Small intestine (tissue), 7 donors: Measurements from ENCODE around the gene PIGU. TPM values are rescaled to one million over a fixed set of nuclear protein-coding genes. Genes with fewer than 3 reads are reported as not detected.
A peak's percentile ranks its signal among the peaks of the same experiment; 100 is the strongest.
"Not testable (repeated sequence)": the region's sequence is repeated elsewhere in the genome, so short reads cannot be mapped to it uniquely, and the experiment has no call there.

Experiments
- DNase-seq, 2 donors: peaks; one replicate each; pipeline versions ENCODE4 v3.0.0 to v3.0.0-alpha.2; 2013
- FAIRE-seq: peaks from 2 replicates; lab custom pipeline; 2012; peaks lifted over from hg19 to GRCh38; lab: Jason Lieb, UNC
- H3K27ac ChIP-seq, 3 donors: one replicate each; pipeline ENCODE4 v1.5.1; 2013; ENCODE audit warnings: low read length in 2 of 3, mild to moderate bottlenecking in 2 of 3, control low read depth in 1 of 3, inconsistent platforms in 1 of 3, low read depth in 1 of 3, moderate library complexity in 1 of 3
- H3K27me3 ChIP-seq, 3 donors: one replicate each; pipeline ENCODE4 v1.6.1; 2013; ENCODE audit warnings: low read length in 3 of 3, inconsistent platforms in 1 of 3; ENCODE audit not compliant: control insufficient read depth in 3 of 3, insufficient read depth in 3 of 3
- H3K36me3 ChIP-seq, 3 donors: one replicate each; pipeline ENCODE4 v1.6.1; 2013; ENCODE audit warnings: low read length in 3 of 3, inconsistent platforms in 1 of 3, low read depth in 1 of 3, mild to moderate bottlenecking in 1 of 3, moderate library complexity in 1 of 3; ENCODE audit not compliant: control insufficient read depth in 3 of 3, insufficient read depth in 2 of 3
- H3K4me1 ChIP-seq, 3 donors: one replicate each; pipeline ENCODE4 v1.6.1; 2013; ENCODE audit warnings: low read length in 2 of 3, inconsistent platforms in 1 of 3, low read depth in 1 of 3, mild to moderate bottlenecking in 1 of 3, moderate library complexity in 1 of 3; ENCODE audit not compliant: control insufficient read depth in 3 of 3, insufficient read depth in 2 of 3
- H3K4me3 ChIP-seq, 3 donors: one replicate each; pipeline ENCODE4 v1.5.1; 2013; ENCODE audit warnings: low read length in 3 of 3, control low read depth in 1 of 3, inconsistent platforms in 1 of 3, low read depth in 1 of 3, mild to moderate bottlenecking in 1 of 3, moderate library complexity in 1 of 3
- H3K9me3 ChIP-seq, 2 donors: one replicate each; pipeline ENCODE4 v1.6.1; 2013; ENCODE audit warnings: low read depth in 1 of 2, low read length in 1 of 2; ENCODE audit not compliant: control insufficient read depth in 2 of 2, insufficient read depth in 1 of 2
- WGBS, 3 donors: extraction: QIAGEN DNeasy Blood & Tissue Kit; methylation state at CpG; one replicate each; pipeline ENCODE4 v1.1.7; 2013; 5-methylcytosine and 5-hydroxymethylcytosine counted together
- polyA plus RNA-seq, 4 donors: library from polyadenylated mRNA; stranded (reverse) in 3 of 4; unstranded in 1 of 4; fragments of 200-250 nt in 3 of 4; fragments of 120-200 nt in 1 of 4; gene quantifications; one replicate each; pipeline versions ENCODE4 v1.2.1 to v1.2.3, GENCODE V29; 2013
- donor health status: healthy with polysubstance abuse.
- donor health status: control.
- donor health status: control.
- donor health status: Bipolar disorder and iron deficiency.
- donor health status: healthy.

Gene PIGU
- polyA plus RNA-seq, 4 donors = 4.9 to 34.3 (median 16.2) TPM

DNA sequence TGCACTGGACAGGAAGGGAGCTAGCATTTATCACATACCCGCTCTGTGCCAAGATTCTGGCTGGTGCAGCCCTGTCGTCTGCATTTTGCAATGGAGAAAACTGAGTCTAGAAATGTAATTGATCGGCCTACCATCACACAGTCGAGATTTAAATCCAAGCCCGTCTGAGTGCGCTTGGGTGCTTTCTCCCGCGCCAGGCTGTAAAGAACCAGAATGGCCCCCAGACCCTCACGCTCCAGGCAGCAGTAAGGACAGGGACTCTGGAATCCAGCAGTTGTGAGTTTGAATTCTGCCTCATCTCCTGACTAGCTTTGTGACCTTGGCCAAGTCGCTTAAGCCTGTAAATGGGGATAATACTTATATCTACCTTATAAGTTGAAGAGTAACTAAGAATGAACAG, 149.9 kb downstream of the PIGU start:
- Histone ChIP-seq H3K4me1 (peaks cover 3 to 32% (median 10%) of the 10 kb centered on the region in 3 donors), H3K36me3 (peaks cover 11 to 72% (median 15%) of the 10 kb centered on the region in 3 donors), H3K9me3 (no peaks in the 10 kb centered on the region), H3K4me3 (no peak overlapping the region), H3K27ac (peak overlapping the region in 2 of 3 donors; percentile 82 to 85), H3K27me3 (no peaks in the 10 kb centered on the region)
- no peak for FAIRE-seq
- WGBS, 3 donors = 83 to 91% (median 84%) methylated on average over 10 of the region's 10 CpGs
- DNase-seq = no peak

GRCh38 chr20:34526466-34526865, 150.4 kb downstream of the PIGU start:
- Histone ChIP-seq H3K4me3 (no peak overlapping the region), H3K36me3 (peaks cover 11 to 72% (median 13%) of the 10 kb centered on the region in 3 donors)

DNA sequence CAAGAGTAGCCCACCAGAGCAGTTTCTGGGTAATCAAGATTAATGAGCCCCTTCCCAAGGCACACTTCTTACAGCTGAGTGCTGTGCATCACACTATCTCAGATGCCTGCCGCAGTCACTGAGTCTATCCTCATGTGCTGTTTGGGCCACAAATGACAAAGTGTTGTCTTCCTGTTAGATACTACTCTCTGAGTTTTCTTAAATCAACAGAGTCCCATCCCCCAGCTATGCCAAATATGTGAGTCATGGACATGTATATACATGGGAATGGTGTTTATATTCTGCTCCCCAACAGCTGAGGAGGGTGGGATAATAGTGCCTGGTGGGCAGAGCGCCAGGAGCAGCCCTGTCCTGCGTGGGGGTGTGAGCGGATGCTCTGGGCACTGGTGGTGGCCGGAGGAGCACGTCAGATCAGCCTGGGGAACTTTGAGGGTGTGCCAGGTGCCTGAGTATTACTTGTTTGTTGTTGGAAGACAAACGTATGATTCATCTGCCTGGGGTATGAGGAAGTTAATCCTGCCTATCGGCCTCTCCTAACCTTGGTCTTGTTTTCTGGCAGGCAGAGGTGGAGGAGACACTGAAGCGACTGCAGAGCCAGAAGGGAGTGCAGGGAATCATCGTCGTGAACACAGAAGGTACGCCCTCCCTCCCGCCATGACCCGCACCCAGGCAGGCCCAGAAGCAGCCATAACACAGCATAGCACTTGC, 151.0 kb downstream of the PIGU start:
- peaks cover 3 to 33% (median 9%) of the 10 kb centered on the region in 3 donors for H3K4me1 ChIP-seq
- H3K9me3 ChIP-seq = no peaks in the 10 kb centered on the region
- H3K4me3 ChIP-seq = no peak overlapping the region
- peaks cover 10 to 68% (median 13%) of the 10 kb centered on the region in 3 donors for H3K36me3 ChIP-seq
- no peak for FAIRE-seq
- no peaks in the 10 kb centered on the region for H3K27me3 ChIP-seq
- peak overlapping the region; percentile 73 to 85 (median 82) for H3K27ac ChIP-seq
- peak; percentile 84 to 96 for DNase-seq
- whole genome bisulfite sequencing, 3 donors = 15 to 44% (median 33%) methylated on average over 14 of the region's 14 CpGs

More at GRCh38 chr20:34526466-34526865, 150.4 kb downstream of the PIGU start:
- no peak for FAIRE-seq
- WGBS, 3 donors = 49 to 66% (median 63%) methylated on average over 5 of the region's 5 CpGs
- Histone ChIP-seq H3K9me3 (no peaks in the 10 kb centered on the region), H3K27me3 (no peaks in the 10 kb centered on the region), H3K27ac (peak overlapping the region; percentile 73 to 85 (median 82)), H3K4me1 (peaks cover 3 to 33% (median 10%) of the 10 kb centered on the region in 3 donors)
- DNase-seq = no peak

- Histone ChIP-seq H3K9me3 (no peaks in the 10 kb centered on the region), H3K36me3 (peaks cover 6 to 62% (median 13%) of the 10 kb centered on the region in 3 donors), H3K4me3 (no peak overlapping the region), H3K27me3 (no peaks in the 10 kb centered on the region), H3K27ac (peak overlapping the region; percentile 73 to 85 (median 82)), H3K4me1 (peaks cover 3 to 33% (median 7%) of the 10 kb centered on the region in 3 donors)
- DNase-seq (no peak), FAIRE-seq (no peak)
- 75 to 82% (median 80%) methylated on average over 7 of the region's 7 CpGs for WGBS, 3 donors
These were observed 151.6 kb downstream of the PIGU start for GRCh38 chr20:34525342-34525708.

DNA sequence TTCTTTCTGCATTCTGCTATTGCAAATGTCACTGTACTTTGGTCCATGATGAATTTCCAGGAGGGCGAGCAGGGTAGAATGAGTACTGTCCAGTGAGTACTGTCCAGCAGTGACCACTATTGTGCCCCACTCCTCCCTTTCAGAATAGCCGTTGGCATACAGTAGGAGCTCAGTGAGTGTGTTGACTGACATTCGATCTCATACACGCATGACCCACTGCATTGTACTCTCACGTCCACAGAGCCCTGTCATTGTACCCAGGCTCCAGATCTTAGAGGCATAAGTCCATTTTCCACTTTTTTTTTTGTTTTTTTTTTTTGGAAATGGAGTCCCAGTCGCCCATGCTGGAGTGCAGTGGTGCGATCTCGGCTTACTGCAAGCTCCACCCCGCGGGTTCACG, 152.5 kb downstream of the PIGU start:
- H3K36me3 ChIP-seq = peaks cover 6 to 57% (median 8%) of the 10 kb centered on the region in 3 donors
- WGBS, 3 donors = 91 to 93% (median 93%) methylated on average over 11 of the region's 11 CpGs
- no peak for DNase-seq
- FAIRE-seq = no peak
- H3K27ac ChIP-seq = peak overlapping the region in 1 of 3 donors; percentile 6
- peaks cover 3 to 33% (median 7%) of the 10 kb centered on the region in 3 donors for H3K4me1 ChIP-seq
- H3K9me3 ChIP-seq = no peaks in the 10 kb centered on the region
- H3K4me3 ChIP-seq = no peak overlapping the region
- no peaks in the 10 kb centered on the region for H3K27me3 ChIP-seq

GRCh38 chr20:34522969-34523871, 153.7 kb downstream of the PIGU start:
- DNase-seq (peak; percentile 67 to 87), FAIRE-seq (no peak)
- H3K4me1 ChIP-seq = peaks cover 3 to 33% (median 7%) of the 10 kb centered on the region in 3 donors
- peak overlapping the region; percentile 56 to 73 (median 62) for H3K27ac ChIP-seq
- H3K4me3 ChIP-seq = peak overlapping the region in 1 of 3 donors; percentile 1
- H3K36me3 ChIP-seq = peaks cover 6 to 48% (median 8%) of the 10 kb centered on the region in 3 donors
- no peaks in the 10 kb centered on the region for H3K9me3 ChIP-seq
- WGBS, 3 donors = 30 to 45% (median 44%) methylated on average over 17 of the region's 17 CpGs
- H3K27me3 ChIP-seq = no peaks in the 10 kb centered on the region

DNA sequence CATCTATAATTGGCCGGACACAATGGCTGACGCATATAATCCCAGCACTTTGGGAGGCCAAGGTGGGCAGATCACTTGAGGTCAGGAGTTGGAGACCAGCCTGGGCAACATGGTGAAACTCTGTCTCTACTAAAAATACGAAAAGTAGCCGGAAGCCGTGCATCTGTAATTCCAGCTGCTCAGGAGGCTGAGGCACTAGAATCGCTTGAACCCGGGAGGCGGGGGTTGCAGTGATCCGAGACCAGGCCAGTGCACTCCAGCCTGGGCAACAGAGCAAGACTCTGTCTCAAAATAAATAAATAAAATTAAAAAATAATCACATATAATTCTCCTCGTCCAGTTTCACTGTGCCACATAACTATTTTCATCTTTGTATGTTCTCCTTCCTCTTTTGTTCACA, 157.1 kb downstream of the PIGU start:
- WGBS, 3 donors = 88 to 96% (median 95%) methylated on average over 10 of the region's 10 CpGs
- not testable (repeated sequence) for H3K27me3 ChIP-seq, H3K4me3 ChIP-seq, DNase-seq, H3K27ac ChIP-seq, FAIRE-seq, H3K9me3 ChIP-seq
- Histone ChIP-seq H3K36me3 (peaks cover 0 to 22% (median 0%) of the 10 kb centered on the region in 3 donors), H3K4me1 (peaks cover 3 to 17% (median 7%) of the 10 kb centered on the region in 3 donors)

- H3K9me3 ChIP-seq, H3K4me3 ChIP-seq, H3K27me3 ChIP-seq, H3K27ac ChIP-seq, FAIRE-seq, DNase-seq: not testable (repeated sequence)
- Histone ChIP-seq H3K36me3 (peaks cover 0 to 21% (median 0%) of the 10 kb centered on the region in 3 donors), H3K4me1 (peaks cover 3 to 20% (median 8%) of the 10 kb centered on the region in 3 donors)
- 94 to 95% (median 95%) methylated on average over 7 of the region's 7 CpGs for WGBS, 3 donors
These were observed 158.0 kb downstream of the PIGU start for GRCh38 chr20:34518863-34519262.
